GM18858 (cell line): Measurements from ENCODE around the gene RLIM.
"Not testable (repeated sequence)": the region's sequence is repeated elsewhere in the genome, so short reads cannot be mapped to it uniquely, and the experiment has no call there.

Experiments used
- ATAC-seq: cut with Tn5 transposase; IDR thresholded peaks from one replicate; pipeline ENCODE4 v1.9.1; 2021; ENCODE audit not compliant: unreplicated experiment

Gene RLIM

GRCh38 chrX:74614093-74614909 is at the start of gene RLIM:
TSS of gene RLIM (minus strand) at chrX:74614624. CDS start at chrX:74595977, 18,647 bp downstream.
- ATAC-seq, result peak; percentile 89

GRCh38 chrX:74656079-74656745 is 41.8 kb upstream of the RLIM start:
- no peak for ATAC-seq

- ATAC-seq, result not testable (repeated sequence)
Measured at GRCh38 chrX:74654953-74655352, 40.5 kb upstream of the RLIM start.

- ATAC-seq, result no peak
Measured at GRCh38 chrX:74636749-74637314, 22.4 kb upstream of the RLIM start.

- no peak for ATAC-seq
Measured at GRCh38 chrX:74613370-74614092, 893 bp downstream of the RLIM start.

GRCh38 chrX:74606799-74607198 is 7.6 kb downstream of the RLIM start:
- ATAC-seq, result no peak

- no peak for ATAC-seq
Measured at GRCh38 chrX:74606342-74606741, 8.1 kb downstream of the RLIM start.

GRCh38 chrX:74603040-74603439 is 11.4 kb downstream of the RLIM start:
- no peak for ATAC-seq

- ATAC-seq, result no peak
Measured at GRCh38 chrX:74602142-74602541, 12.3 kb downstream of the RLIM start.

- ATAC-seq, result no peak
Measured at GRCh38 chrX:74593593-74593992, 20.8 kb downstream of the RLIM start.

- no peak for ATAC-seq
Measured at GRCh38 chrX:74585766-74586165, 28.7 kb downstream of the RLIM start.

GRCh38 chrX:74579597-74580198 is 34.7 kb downstream of the RLIM start:
- ATAC-seq, result no peak

- no peak for ATAC-seq
Measured at GRCh38 chrX:74578137-74578536, 36.3 kb downstream of the RLIM start.

- no peak for ATAC-seq
Measured at GRCh38 chrX:74557378-74557777, 57.0 kb downstream of the RLIM start.

GRCh38 chrX:74551934-74552333 is 62.5 kb downstream of the RLIM start:
- ATAC-seq, result no peak

- ATAC-seq, result peak; percentile 69
Measured at GRCh38 chrX:74550295-74550802, 64.1 kb downstream of the RLIM start.

GRCh38 chrX:74546984-74547383 is 67.4 kb downstream of the RLIM start:
- ATAC-seq, result no peak

- no peak for ATAC-seq
Measured at GRCh38 chrX:74545880-74546523, 68.4 kb downstream of the RLIM start.

- no peak for ATAC-seq
Measured at GRCh38 chrX:74540635-74541249, 73.7 kb downstream of the RLIM start.

GRCh38 chrX:74536832-74537371 is 77.5 kb downstream of the RLIM start:
- ATAC-seq, result peak; percentile 3
